Islet precursor cell (in vitro differentiated cells): Measurements from ENCODE around the gene GBE1.

Source experiments
- DNase-seq: peaks from one replicate; pipeline ENCODE4 v3.0.0-alpha.2; 2018

Gene GBE1

DNA sequence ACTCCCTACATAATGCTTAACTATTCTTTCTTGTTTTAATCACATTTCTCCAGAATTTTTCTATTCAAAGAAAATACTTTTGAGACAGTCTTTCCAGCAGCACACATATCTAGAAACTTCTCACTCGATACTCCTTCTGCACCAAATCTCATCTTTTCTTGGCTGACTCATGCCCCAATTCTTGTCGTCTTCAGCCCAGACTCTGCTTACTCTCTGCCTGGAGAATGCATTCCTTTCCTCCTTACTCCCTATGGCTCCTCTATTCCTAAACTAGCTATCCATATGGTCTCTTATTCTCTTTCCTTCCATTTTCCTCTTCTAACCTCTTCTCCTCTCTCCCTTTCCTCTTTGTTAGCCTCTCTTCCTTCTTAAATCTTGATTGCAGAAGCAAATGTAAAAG, 158.7 kb downstream of the GBE1 start:
- no peak for DNase-seq

DNA sequence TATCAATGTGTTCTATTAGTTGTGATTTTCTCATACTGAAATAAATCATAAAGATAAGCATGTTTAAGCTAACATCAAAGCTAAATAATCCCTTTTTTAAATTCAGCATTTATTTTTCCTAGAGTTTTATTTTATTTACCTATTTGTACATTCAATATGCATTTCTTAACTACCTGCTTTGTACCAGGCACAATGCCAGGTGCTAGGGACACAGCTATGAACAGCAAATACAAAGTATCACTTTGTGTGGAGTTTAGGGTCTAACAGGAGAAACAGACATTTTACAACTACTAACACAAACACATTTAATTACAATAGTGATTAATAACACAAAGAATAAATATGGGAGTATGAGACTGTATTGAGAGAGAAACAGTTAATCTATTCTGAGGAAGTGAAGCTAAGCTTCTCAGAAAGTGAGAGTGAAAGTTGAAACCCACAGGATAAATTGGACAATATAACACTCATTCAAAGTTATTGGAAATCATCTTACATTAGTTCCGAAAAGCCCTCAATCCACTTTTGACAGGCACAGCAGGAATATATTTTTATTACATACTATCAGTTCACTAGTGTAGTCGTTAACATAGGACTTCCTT, 159.6 kb downstream of the GBE1 start:
- no peak for DNase-seq

DNA sequence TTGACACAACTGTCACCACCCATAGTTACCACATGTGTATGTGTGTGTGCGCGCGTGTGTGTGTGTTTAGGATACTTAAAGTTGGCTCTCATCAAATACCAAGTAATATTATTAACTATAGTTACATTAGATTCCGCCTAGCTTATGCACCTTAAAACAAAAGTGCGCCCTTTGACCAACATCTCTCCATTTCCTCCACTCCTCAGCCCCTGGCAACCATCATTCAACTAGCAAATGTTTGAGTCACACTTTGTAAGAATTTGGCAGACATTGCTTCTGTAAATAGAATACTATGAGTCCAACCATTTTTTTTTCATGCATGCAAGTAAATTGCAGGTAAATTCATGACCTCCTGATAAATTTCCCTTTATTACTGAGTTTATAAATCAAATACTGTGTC, 169.3 kb downstream of the GBE1 start:
- DNase-seq: no peak

DNA sequence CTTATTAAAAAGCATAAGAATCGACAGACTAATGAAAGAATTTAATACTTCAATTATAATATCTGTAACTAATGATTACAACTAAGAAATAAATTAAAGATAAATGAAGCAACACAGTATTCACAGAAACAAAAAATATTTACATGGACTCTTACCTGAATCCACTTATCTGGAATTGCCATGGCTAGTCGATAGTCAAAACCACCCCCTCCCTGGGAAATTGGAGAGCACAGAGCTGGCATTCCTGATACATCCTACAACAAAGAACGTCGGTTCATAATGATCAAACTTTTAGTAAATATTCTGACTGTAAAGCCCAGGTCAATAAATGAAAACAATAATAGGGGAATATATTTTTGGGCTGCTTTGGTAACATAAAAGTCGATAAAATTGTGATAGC, 175.5 kb downstream of the GBE1 start:
- no peak for DNase-seq

DNA sequence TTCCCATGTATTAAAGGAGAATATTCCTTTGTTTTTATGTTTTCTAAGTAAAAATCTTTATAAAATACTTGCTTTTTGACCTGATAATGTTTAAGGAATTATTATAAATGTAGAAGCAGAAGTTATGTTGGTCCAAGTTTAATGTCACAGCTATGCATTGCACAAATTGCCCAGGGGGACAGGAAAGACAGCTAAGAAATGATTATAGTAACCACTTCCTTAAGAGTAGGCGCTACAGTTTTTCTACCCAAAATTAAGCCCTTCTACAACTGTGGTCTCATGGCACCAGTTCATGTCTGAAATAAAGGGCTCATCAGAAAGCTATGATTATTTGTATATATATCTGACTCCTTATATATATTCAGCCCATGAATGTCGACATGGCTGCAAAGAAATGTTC, 176.4 kb downstream of the GBE1 start:
- no peak for DNase-seq

DNA sequence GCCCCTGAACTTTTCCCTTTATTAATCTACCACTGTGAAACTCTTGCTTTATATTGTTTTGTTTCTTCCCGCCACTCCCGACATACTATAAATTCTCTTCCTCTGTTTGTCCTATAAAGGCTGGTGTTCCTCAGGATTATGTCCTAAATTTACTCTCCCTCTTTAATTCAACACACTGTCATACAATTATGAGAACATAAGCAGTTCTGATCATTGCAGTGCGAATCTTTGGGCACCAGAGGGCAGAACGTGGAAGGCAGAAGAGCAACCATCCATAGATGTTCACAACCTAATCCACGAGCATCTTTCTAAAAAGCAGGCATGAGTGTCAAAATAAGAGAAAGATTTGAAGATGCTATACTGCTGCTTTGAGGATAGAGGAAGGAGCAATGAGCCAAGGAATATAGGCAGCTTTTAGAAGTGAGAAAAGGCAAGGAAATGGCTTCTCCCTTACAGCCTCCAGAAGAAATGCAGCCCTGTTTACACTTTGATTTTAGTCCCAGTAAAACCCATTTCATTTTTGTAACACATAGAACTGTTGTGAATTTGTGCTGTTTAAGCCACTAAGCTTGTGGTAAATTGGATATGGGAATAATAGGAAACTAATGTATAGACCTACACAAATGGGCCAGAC, 179.4 kb downstream of the GBE1 start:
- DNase-seq: peak; percentile 61

DNA sequence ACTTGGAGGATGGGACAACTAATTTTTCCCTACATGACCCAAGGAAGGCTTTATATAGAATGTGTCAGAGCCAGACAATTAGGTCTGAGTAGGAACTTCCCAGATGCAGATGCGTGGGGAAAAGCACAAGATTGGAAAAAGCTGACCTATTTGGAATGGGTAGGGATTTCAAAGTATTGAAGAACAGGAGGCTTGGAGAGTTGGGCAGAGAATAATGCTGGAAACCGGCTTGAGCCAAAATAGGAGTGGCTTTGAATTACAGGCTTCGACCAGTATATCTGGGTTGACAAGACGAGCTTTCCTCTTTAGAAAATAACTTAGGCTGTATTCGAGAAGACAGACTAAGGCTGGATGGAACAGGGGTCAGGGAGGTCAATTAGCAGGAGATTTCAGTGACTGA, 181.1 kb downstream of the GBE1 start:
- peak; percentile 50 for DNase-seq

DNA sequence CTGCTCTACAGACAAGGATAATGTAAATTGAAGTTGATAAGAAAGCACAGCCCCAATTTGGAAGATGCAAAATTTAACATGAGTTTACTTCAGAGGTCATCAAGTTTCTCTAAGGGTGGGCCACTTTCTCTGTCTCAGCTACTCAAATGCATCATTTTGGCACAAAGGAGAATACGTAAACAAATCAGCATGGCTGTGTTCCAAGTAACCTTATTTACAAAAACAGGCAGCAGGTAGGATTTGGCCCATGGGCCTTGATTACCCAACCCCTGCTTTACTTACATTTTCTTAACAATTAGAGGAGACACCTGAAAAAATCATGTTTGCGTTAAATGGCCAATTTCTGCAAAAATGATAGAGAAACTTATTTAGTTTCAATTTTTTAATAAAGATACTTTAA, 181.7 kb downstream of the GBE1 start:
- DNase-seq: no peak

DNA sequence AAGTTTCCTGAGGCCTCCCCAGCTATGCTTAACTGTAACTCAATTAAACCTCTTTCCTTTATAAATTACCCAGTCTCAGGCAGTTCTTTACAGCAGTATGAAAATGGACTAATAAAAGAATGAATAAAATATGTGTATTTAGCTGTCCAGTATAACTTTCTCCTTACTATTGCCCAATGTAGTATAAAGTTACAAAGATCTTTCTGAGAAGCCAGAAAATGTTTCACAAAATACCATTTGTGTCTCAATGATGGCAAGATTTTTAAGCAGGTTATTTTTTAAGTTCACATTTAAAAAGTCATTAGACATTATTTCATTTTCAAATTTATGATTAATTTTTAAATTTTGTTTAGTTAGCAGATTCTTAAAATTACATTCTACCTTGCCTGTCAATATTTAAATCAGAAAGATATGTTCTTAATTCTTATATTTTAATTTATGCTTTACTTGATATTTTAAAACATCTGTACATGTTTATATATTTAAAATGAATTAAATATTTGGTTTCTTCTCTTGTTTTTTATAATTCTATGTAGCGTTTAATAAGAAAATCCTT, 189.2 kb downstream of the GBE1 start:
- DNase-seq: no peak

DNA sequence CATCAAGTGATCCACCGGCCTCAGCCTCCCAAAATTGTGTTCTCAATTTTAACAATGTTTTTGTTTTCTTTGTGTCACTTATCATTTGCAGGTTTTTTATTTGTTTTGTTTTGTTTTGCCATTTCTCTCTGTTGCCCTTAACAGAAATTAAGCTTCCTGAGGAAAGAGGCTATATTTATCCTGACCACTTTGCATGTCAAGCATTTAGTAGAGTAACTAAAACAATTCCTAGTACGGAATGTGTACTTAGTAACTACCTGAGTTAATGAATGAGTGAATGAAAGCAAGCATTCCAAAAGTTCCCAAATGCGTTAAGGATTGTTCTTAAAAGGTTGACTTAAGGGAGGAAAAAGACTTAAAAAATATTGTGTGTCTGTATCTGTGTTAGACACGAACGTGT, 193.1 kb downstream of the GBE1 start:
- no peak for DNase-seq

DNA sequence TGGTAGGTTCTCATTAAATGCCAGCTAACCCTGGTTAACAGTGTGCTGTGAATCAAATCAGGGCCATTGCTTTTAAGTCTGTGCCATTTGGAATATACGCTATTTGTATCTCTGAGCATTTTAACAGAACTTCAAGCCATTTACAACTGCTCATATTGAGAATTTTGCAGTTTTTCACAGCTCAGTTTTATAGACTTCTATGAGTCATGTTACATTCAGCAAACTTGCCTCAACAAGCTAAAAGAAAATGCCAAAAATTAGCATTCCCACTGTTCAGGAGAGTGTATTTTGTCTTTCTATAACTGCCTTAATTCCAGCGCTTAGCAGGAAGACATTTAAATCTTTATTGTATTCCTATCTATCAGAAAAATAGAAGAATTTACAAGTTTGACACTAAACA, 196.4 kb downstream of the GBE1 start:
- no peak for DNase-seq

DNA sequence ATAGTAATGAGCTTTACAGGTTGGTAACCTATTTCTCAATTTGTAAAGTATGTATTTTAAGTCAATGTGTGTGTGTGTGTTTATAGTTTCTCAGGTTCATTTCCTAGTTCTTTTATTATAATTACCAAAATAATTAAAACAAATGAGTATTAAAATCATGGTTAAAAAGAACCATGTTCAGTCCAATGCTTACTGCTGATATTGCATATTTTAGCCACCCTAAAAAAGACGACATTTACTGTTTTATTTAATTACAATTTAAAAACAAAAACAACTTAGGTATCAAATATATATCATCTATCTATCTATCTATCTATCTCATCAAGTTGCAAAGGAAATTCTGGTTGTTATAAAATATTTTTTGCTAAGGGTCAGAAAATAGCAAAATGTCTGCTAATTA, 203.3 kb downstream of the GBE1 start:
- DNase-seq: no peak

DNA sequence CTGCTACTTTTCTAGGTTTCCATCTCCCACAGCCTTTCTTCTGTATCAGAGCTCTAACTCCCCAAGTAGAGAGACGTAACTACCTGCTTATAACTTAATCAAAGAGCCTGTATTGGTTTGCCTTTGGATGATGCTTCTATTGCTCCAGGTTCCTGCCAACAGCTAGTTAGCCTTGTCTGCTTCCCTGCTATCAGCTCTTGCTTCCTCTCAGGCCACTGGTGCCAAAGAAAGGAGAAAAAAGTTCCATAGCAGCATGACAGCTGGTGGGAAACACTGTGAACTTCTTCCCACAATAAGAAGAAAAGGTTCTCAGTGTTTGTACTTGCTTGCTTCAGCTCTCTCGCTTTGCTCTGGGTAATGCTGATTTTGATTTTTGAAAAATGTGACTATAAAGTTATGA, 206.6 kb downstream of the GBE1 start:
- DNase-seq: no peak

DNA sequence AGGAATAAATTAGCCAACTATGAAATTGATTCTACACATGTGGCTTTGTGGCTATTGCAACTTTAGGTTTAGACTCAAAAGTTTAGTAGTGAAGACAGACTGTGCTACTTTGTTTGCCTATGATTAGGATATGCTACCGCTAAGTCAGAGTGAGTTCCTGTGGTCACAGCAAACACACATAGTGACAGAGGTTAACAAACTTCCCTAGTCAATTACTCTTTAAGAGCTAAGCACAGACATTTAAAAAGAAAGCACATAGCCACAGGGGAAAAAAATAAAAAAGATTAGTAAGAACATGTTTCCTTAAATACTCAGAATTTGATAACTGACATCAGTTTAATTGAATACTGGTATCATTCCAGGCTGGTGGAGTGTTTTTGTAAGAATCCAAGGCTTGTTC, 207.1 kb downstream of the GBE1 start:
- no peak for DNase-seq

DNA sequence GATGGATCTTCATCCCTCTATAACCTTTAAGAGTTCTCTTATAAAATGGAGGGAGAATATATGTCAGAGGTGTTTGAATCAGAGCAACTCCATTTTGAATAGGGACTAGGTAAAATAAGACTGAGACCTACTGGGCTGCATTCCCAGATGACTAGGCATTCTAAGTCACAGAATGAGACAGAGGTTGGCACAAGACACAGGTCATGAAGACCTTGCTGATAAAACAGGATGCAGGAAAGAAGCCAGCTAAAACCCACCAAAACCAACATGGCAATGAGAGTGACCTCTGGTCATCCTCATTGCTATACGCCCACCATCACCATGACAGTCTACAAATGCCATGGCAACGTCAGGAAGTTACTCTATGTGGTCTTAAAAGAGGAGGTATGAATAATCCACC, 211.0 kb downstream of the GBE1 start:
- DNase-seq: no peak

DNA sequence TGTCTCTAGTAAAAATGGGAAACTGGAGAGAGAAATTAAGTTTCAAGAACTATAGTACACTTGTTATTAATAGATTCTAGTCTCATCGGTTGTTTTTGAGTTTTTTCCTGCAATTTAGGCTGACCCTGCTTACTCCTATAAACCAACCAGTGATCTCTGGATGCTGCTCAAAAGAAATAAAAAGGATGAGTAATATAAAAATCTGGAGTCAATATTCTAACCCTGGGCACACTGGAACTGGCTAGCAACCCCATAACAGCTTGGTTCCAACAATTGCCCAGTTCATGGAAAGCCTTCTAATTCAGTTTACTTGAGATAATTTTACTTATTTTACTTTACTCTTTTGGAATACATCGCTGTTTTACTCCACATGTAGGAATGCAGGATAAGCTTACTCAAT, 211.6 kb downstream of the GBE1 start:
- DNase-seq: no peak

DNA sequence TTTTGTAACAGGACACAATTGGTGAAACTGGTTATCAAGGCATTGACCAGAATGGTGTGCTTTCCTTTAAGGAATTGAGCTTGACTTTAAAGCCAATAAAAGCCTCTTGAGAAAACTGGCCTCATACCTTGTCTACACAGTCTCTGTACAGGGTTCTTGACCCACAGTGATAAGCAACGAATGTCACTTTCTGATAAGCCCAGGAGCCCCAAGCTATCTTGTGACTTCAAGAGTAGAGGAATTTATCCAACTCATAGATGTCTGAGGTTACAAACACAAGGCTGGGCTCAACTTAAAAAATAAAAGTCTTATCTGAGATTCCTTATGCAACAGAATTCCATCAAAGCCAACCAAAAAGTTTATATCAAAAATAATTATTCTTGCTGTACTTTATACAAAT, 212.1 kb downstream of the GBE1 start:
- DNase-seq: no peak

DNA sequence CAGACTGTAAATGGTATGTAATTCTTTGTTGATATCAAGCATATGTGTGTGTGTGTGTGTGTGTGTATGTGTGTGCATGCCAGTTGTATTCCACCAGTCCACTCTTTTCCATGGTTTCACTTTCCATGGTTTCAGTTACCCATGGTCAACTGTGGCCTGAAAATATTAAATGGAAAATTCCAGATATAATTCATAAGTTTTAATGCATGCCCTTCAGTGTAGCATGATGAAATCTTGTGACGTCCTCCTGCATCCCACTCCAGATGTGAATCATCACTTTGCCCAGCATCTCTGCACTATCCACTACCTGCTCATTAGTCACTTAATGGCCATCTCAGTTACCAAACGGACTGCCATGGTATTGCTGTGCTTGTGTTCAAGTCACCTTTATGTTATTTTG, 215.9 kb downstream of the GBE1 start:
- no peak for DNase-seq

DNA sequence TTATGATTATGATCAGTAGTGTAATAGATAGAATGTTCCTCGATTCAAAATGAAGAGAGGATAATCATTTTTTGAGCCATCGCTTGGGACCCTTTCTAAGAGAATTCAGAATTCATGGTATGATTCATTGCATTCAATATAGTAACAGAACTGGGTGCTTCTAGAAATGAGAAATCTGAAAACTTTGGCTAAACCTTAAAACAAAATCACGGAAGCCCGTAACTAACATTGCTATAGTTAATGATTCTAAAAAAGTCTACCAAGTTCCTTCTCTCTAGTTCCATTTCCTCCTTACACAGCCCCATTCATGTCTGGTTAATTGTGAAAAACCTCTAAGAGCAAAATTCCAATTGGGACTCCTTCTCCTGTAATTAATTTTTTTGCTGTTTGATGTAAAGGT, 217.1 kb downstream of the GBE1 start:
- no peak for DNase-seq

DNA sequence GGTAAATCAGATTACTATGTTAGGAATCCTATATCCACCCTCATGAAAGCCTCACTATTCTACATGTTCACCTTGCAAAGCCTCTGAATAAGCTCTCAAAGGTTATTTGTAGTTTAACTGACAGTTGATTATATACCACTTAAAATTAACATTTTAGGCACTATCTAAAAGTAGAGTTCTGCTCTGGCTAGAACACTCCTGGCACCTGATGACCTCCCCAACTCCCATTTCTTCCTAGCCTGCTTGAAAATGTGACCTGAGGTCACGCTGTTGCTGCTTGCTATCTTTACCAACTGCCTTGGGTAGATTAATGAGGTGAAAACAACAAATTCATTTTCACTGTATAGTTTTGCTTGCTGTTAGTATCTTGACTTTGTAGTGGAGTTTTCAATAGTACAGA, 220.7 kb downstream of the GBE1 start:
- DNase-seq: no peak

DNA sequence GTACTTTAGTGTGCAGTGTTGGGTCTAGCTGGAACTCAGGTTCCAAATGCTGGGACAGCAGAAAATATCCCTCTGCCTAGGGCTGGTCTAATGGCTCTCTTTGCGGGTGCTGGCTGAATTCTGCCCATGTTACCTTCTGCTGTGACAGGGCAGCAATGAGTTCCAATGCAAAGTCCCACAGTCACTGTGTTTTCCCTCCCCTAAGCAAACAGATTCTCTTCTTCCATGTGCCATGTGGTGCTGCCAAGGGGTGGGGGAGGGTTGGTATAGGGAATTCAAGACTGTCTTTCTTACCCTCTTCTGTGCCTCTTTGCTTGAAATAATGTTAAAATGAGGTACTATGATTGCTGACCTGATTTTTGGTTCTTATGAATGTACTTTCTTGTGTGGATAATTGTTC, 229.6 kb downstream of the GBE1 start:
- DNase-seq: no peak

DNA sequence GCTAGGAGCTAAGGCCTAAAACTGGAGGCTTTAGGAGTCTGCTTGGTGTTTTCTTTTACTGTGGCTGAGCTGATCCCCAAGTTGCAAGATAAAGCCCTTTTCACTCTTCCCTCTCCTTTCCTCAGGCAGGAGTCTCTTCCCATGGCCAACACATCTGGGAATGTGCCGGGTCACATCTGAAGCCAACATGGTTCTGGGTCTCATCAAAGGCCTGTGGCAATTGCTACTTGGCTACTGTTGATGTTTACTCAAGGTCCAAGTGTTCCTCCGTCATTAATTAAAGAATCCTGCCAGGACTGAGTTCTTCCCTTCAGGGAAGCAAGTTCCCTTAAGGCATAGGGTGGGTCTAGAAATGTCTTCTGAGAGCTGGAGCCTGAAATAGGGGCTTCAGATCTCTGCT, 230.2 kb downstream of the GBE1 start:
- no peak for DNase-seq

DNA sequence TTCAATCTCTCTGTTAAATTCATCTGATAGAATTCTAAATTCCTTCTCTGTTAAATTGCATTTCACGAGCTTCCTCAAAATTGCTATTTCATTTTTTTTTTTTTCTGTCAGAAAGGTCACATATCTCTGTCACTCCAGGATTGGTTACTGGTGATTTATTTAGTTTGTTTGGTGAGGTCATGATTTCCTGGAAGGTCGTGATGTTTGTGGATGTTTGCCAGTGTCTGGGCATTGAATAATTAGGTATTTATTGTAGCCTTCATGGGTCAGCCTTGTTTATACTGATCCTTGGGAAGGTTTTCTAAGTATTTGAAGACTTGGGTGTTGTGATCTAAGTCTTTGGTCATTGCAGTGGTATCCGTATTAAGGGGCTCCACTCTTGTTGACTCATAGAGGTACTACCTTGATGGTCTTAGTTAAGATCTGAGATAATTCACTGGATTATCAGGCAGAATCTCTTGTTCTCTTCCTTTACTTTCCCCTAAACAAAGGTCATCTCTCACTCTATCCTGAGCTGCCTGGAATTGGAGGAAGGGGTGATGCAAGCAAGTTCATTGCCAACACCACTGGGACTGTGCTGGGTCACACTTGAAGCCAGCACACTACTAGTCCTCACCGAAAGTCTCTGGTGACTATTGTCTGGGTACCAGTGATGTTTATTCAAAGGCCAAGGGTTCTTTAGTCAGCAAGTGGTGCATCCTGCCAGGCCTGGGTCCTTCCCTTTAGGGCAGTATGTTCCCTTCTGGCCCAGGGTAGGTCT, 231.1 kb downstream of the GBE1 start:
- DNase-seq: no peak

DNA sequence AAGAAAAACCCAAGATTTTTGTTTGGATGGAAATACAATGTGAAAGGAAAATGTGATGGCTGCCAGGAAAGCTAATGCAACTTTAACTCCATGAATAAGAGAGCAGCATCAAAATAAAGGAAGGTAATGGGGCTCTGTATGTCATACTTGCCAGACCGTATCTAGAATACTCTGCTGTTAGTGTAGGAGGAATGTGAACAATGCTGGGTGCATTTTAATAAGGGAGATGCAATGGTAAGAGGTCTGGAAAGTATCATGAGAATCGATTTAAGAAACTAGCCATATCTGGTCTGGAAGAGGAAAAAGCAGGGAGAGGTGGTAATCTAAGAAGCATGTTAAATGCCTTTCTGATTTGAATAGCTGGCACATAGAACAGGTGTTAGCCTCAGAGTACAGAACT, 239.6 kb downstream of the GBE1 start:
- DNase-seq: no peak
